Measurements from ENCODE around the gene FXYD4. TPM values are rescaled to one million over a fixed set of nuclear protein-coding genes. Genes with fewer than 3 reads are reported as not detected.

Gene FXYD4
- total RNA-seq, 4 donors from 2014 or later: not detected

DNA sequence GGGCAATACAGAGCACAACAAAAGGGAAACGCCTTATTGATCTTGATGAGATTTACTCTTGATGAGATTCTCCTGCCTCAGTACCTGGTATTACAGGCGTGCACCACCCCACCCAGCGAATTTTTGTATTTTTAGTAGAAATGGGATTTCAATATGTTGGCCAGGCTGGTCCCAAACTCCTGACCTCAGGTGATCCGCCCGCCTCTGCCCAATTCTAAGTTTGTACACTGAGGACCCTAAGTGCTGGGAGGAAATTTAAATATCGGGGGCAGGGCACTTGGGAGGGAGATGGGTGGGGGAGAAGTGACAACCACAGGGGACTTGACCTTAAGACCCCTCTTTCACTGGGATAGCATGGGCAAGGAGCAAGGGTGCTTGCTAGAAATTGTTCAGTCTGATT lies 23.4 kb downstream of the FXYD4 start:
- TF ChIP-seq POLR2AphosphoS5 (IDR thresholded peaks at IDR 0.05) (no peak), EP300 (IDR thresholded peaks at IDR 0.05; ENCODE audit: low read depth) (no peak), POLR2A (IDR thresholded peaks at IDR 0.05) (no peak)
- TF ChIP-seq, protein P1, sequence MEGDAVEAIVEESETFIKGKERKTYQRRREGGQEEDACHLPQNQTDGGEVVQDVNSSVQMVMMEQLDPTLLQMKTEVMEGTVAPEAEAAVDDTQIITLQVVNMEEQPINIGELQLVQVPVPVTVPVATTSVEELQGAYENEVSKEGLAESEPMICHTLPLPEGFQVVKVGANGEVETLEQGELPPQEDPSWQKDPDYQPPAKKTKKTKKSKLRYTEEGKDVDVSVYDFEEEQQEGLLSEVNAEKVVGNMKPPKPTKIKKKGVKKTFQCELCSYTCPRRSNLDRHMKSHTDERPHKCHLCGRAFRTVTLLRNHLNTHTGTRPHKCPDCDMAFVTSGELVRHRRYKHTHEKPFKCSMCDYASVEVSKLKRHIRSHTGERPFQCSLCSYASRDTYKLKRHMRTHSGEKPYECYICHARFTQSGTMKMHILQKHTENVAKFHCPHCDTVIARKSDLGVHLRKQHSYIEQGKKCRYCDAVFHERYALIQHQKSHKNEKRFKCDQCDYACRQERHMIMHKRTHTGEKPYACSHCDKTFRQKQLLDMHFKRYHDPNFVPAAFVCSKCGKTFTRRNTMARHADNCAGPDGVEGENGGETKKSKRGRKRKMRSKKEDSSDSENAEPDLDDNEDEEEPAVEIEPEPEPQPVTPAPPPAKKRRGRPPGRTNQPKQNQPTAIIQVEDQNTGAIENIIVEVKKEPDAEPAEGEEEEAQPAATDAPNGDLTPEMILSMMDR (IDR thresholded peaks at IDR 0.05): no peak
- Histone ChIP-seq H3K27ac (peak overlapping the region; percentile 98 to 100 (median 99)), H3K36me3 (peaks cover 0 to 40% (median 15%) of the 10 kb centered on the region in 4 donors), H3K9me3 (no peaks in the 10 kb centered on the region), H3K27me3 (no peaks in the 10 kb centered on the region), H3K4me3 (peak overlapping the region in 2 of 4 donors; percentile 67 to 86), H3K4me1 (peaks cover 16 to 58% (median 41%) of the 10 kb centered on the region in 4 donors)
- 61 to 68% methylated on average over 4 to 6 of the region's 6 CpGs for WGBS, 2 donors (ENCODE audit: low coverage in 1 of 2)
- in situ Hi-C loops (cut with MboI; ENCODE audit: low pct_ligation_motif_present in 1 of 4, low pct_unique_long_range_greater_than_20kb in 1 of 4, low sequenced_read_pairs in 3 of 4) (loop anchor here in 1 of 4 donors (5.0 kb wide), 1 partner anchor 57 kb away; no protein-coding TSS in a partner anchor), intact Hi-C loops (cut with DNase I; ENCODE audit: low total_unique reads) (no loop called here)
- DNase-seq: no peak

- TF ChIP-seq POLR2AphosphoS5 (IDR thresholded peaks at IDR 0.05): no peak
- no peak for TF ChIP-seq EP300 (IDR thresholded peaks at IDR 0.05; ENCODE audit: low read depth)
- TF ChIP-seq, protein P1 (IDR thresholded peaks at IDR 0.05): no peak
- no peak for TF ChIP-seq POLR2A (IDR thresholded peaks at IDR 0.05)
- 0 to 7% methylated on average over 1 to 18 of the region's 18 CpGs for WGBS, 2 donors (ENCODE audit: low coverage in 1 of 2)
- intact Hi-C loops (cut with DNase I; ENCODE audit: low total_unique reads): no loop called here
- Histone ChIP-seq H3K27ac (peak overlapping the region; percentile 98 to 100 (median 99)), H3K27me3 (no peaks in the 10 kb centered on the region), H3K9me3 (no peaks in the 10 kb centered on the region), H3K4me1 (peaks cover 23 to 64% (median 43%) of the 10 kb centered on the region in 4 donors), H3K4me3 (peak overlapping the region; percentile 62 to 86 (median 69)), H3K36me3 (peaks cover 0 to 38% (median 12%) of the 10 kb centered on the region in 4 donors)
- DNase-seq: no peak
- in situ Hi-C loops (cut with MboI; ENCODE audit: low pct_ligation_motif_present in 1 of 4, low pct_unique_long_range_greater_than_20kb in 1 of 4, low sequenced_read_pairs in 3 of 4): loop anchor here in 1 of 4 donors (5.0 kb wide), 1 partner anchor 57 kb away; no protein-coding TSS in a partner anchor
Observed at GRCh38 chr10:43395571-43396060, 24.2 kb downstream of the FXYD4 start.

DNA sequence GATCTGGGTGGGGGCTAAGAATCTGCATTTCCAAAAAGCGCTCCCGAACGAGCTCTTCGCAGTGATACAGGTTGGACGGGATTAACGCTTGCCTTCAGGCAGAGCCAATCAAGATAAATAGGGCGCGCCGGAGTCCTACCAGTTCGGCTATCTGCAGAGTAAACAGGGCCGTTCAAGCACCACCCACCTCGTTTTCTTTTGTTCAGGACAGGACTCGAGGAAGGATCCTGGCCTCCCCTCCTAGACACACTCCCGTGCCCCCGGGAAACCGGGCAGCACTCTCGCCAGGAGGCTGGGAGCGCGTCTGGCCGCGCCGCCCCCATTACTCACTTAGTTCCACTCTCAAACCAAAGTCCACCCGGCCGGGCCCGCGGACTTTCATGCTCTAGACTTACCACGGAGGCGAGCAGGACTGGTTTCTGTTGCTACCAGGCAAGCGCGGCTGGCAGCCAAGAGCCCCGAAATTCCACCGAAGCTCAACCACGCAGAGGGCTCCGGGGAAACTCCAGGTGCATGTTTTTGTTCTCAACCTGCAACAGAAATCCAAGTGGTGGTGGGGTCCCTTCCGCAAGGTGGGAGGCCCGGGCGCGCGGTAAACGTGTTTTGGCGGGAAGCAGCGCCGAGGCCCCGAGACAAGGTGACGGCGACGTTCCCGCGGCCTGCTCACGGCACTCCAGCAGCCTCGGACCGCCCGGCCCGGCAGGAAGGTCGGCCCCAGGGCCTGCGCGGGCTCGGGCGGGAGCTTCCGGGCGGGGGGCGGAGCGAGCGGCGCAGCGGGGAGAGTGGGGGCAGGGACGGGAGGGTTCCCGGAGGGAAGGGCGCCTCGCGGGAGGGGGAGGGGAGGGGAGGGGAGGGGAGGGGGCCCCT lies 24.9 kb downstream of the FXYD4 start:
- in situ Hi-C loops (cut with MboI; ENCODE audit: low pct_ligation_motif_present in 1 of 4, low pct_unique_long_range_greater_than_20kb in 1 of 4, low sequenced_read_pairs in 3 of 4): loop anchor here in 1 of 4 donors (5.0 kb wide), 1 partner anchor 56 kb away; no protein-coding TSS in a partner anchor
- Histone ChIP-seq H3K9me3 (no peaks in the 10 kb centered on the region), H3K27me3 (no peaks in the 10 kb centered on the region), H3K4me3 (peak overlapping the region; percentile 62 to 86 (median 69)), H3K27ac (peak overlapping the region; percentile 98 to 100 (median 99)), H3K36me3 (peaks cover 0 to 32% (median 9%) of the 10 kb centered on the region in 4 donors), H3K4me1 (peaks cover 25 to 65% (median 44%) of the 10 kb centered on the region in 4 donors)
- intact Hi-C loops (cut with DNase I; ENCODE audit: low total_unique reads): no loop called here
- DNase-seq: peak; percentile 85
- WGBS, 2 donors (ENCODE audit: low coverage in 1 of 2): 2% methylated on average over 41 of the region's 71 CpGs; no CpG with 5 or more reads in 1 of the 2 donors
- TF ChIP-seq POLR2AphosphoS5 (IDR thresholded peaks at IDR 0.05) (peak in 2 of 3 donors; percentile 5 to 57), EP300 (IDR thresholded peaks at IDR 0.05; ENCODE audit: low read depth) (no peak), POLR2A (IDR thresholded peaks at IDR 0.05) (peak; percentile 76)
- TF ChIP-seq, protein P1 (IDR thresholded peaks at IDR 0.05): no peak

Data from transverse colon (tissue), 4 donors.